HL-60 (cell line): ENCODE results near the gene HCFC1.

Source experiments
- GABPA ChIP-seq: IDR thresholded peaks from 2 replicates; pipeline ENCODE4 v1.6.1; 2012; ENCODE audit warnings: low read depth
- POLR2AphosphoS5 ChIP-seq: IDR thresholded peaks from 2 replicates; pipeline ENCODE4 v1.6.1; 2012; ENCODE audit warnings: low read depth
- TF ChIP-seq, protein P1 (sequence below): IDR thresholded peaks from one replicate; pipeline ENCODE4 v1.5.1; 2011; ENCODE audit warnings: low read length, control low read depth, inconsistent platforms; ENCODE audit not compliant: insufficient read depth
- TF ChIP-seq, protein P2 (sequence below): IDR thresholded peaks from 2 replicates; pipeline ENCODE4 v1.6.1; 2012; ENCODE audit warnings: low read depth; ENCODE audit not compliant: insufficient replicate concordance

DNA sequence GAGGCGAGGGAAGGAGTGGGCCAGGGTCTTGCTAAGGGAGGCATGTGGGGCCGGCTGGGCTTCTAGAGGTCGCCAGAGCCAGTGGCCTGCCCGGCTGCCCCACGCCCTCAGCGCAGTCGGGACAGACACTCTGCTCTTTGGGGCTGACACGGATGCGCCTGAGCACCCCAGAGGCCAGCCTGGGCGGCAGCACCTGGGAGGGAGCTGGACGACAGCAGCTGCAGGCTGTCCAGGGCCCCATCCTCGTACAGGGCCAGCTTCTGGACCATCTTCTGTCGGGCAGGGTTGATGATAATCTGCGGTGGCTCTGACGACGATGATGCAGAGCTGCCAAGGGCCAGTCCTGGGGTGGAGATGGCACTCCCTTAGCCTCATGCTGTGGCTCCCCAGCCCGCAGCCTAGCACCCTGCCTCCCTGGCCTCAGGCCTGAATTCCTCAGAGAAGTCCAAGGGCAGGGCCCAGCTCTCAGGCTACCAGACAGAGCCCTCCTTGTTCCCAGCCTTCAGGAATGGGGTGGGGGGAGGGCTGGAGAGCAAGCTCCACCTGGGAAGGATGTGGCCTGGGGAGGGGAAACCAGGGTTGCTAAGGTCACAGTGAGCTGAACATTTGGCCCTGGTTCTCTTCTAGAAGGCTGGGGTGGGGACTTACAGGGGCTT is 40.8 kb upstream of the HCFC1 start:
- TF ChIP-seq POLR2AphosphoS5 (no peak; the same call in 1 of the 2 replicates), GABPA (no peak)
- TF ChIP-seq, protein P1, sequence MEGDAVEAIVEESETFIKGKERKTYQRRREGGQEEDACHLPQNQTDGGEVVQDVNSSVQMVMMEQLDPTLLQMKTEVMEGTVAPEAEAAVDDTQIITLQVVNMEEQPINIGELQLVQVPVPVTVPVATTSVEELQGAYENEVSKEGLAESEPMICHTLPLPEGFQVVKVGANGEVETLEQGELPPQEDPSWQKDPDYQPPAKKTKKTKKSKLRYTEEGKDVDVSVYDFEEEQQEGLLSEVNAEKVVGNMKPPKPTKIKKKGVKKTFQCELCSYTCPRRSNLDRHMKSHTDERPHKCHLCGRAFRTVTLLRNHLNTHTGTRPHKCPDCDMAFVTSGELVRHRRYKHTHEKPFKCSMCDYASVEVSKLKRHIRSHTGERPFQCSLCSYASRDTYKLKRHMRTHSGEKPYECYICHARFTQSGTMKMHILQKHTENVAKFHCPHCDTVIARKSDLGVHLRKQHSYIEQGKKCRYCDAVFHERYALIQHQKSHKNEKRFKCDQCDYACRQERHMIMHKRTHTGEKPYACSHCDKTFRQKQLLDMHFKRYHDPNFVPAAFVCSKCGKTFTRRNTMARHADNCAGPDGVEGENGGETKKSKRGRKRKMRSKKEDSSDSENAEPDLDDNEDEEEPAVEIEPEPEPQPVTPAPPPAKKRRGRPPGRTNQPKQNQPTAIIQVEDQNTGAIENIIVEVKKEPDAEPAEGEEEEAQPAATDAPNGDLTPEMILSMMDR: no peak
- TF ChIP-seq, protein P2, sequence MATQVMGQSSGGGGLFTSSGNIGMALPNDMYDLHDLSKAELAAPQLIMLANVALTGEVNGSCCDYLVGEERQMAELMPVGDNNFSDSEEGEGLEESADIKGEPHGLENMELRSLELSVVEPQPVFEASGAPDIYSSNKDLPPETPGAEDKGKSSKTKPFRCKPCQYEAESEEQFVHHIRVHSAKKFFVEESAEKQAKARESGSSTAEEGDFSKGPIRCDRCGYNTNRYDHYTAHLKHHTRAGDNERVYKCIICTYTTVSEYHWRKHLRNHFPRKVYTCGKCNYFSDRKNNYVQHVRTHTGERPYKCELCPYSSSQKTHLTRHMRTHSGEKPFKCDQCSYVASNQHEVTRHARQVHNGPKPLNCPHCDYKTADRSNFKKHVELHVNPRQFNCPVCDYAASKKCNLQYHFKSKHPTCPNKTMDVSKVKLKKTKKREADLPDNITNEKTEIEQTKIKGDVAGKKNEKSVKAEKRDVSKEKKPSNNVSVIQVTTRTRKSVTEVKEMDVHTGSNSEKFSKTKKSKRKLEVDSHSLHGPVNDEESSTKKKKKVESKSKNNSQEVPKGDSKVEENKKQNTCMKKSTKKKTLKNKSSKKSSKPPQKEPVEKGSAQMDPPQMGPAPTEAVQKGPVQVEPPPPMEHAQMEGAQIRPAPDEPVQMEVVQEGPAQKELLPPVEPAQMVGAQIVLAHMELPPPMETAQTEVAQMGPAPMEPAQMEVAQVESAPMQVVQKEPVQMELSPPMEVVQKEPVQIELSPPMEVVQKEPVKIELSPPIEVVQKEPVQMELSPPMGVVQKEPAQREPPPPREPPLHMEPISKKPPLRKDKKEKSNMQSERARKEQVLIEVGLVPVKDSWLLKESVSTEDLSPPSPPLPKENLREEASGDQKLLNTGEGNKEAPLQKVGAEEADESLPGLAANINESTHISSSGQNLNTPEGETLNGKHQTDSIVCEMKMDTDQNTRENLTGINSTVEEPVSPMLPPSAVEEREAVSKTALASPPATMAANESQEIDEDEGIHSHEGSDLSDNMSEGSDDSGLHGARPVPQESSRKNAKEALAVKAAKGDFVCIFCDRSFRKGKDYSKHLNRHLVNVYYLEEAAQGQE: no peak
